Fibroblast of the aortic adventitia (primary cell): ENCODE measurements around the gene DIPK1A. TPM values are rescaled to one million over a fixed set of nuclear protein-coding genes. Genes with fewer than 3 reads are reported as not detected.

Experiments
- DNase-seq: peaks from one replicate; pipeline ENCODE4 v3.0.0-alpha.2; 2010; ENCODE audit warnings: low read depth
- H3K4me3 ChIP-seq: 2 replicates; pipeline ENCODE4 v1.5.1; 2011; ENCODE audit warnings: low read depth, mild to moderate bottlenecking, control low read depth, low read length, moderate library complexity
- CTCF ChIP-seq: IDR thresholded peaks from 2 replicates; pipeline ENCODE4 v1.5.1; 2011; ENCODE audit warnings: mild to moderate bottlenecking, low read length, control low read depth, inconsistent platforms; ENCODE audit not compliant: insufficient read depth
- total RNA-seq: library from RNA; depleted of rRNA; stranded (reverse); fragments of >200 nt; gene quantifications from 2 replicates; pipeline ENCODE4 v1.2.3, GENCODE V29; 2012; ENCODE audit warnings: low replicate concordance

DIPK1A gene
- total RNA-seq, 1 donor: 17.1 TPM

DNA sequence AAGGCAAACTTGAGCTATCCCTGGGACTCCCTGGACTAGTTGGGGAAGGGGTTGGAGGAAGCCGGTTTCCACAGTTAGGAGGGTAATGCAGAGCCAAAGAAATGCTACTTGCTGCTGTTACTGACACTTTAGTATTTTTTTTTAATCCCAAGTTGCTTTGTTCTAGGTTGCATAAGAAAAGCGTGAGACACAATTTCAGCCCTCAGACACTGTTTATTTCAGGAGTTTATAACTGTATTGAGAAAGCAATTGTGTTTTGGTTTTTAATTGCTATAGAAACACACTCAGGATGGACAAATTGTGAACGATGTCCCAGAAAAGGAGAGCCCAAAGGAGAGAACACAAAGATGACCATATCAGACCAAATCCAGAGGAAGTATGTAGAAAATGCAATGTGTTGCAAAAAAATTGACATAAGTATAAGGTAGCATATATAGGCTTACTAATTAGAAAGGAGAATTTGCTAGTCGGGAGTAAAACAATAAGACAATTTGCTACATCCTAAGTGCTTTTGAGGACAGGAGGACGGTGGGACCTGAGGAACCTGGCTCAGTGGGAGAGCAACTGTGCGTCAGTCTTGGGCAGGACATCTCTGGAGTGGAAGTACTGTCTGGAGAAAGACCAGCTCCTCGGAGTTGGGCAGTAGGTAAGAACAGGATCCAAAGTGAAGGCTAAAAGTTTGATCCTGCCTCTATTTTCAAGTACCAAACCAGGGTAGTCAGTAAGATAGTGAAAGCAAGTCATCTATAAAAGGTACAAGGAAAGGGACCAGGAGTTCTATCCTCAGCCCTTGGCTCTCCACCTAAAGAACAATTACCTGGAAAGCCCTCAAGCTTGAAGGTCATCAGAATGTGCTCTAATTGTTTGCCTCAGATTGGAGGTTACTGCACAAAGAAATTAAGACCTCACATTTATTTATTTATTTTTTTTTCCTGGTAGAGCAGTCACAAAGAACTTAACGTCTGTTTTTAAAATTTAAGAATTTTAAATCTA is 39.9 kb downstream of the DIPK1A start:
- no peak overlapping the region for H3K4me3 ChIP-seq
- DNase-seq: no peak
- TF ChIP-seq CTCF: no peak

DNA sequence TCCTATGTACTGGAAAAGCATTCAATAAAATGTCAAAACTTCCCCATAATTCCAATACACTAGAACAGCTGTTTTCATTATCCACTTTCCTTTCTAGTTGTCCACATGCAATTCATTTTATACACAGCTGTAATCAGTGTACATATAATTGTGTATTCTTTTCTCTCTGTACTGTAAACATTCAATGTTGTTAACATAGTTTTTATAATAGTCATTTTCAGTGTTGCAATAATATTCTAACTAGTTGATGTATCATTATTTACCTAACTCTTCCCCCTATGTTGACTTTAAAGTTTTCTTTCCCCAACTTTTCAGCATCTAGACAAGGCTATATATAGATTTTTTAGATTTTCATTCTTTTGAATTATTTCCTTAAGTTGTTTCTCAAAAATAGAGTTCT is 44.4 kb downstream of the DIPK1A start:
- H3K4me3 ChIP-seq: no peak overlapping the region
- DNase-seq: no peak
- TF ChIP-seq CTCF: no peak

GRCh38 chr1:92915547-92915946 is 45.7 kb downstream of the DIPK1A start:
- DNase-seq: no peak
- H3K4me3 ChIP-seq: no peak overlapping the region
- no peak for TF ChIP-seq CTCF

DNA sequence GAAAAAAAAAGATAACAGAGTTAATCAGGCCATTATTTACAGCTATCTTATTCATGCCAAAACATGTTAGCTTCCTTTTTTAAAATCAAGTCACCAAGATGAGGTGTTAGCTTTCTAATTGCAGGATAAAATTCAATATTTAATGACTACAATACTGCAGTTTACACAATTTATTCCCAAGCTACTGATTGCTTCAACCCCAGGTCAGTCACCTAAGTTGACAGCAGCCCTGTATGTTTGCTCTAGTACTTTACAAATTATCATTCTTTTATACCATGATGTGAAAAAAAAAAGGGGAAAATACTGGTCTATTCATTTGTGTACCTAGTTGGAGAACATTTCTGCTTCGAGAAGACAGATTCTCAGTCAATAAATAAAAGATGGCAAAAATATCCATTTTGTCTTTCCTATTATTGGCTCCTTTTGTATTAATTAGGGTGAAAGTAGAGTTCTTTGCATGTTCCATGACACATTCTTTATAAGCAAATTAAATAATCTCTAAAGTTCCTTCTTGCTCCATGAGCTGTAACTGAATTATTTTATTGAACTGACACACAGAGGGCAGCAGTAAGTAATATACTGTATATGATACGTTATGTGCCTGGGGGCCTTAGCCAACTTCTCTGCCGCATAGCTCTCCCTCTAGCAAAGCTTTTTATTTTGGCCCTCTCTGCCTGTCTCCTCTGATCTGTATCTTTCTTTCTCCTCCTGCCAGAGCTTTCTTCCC is 48.0 kb downstream of the DIPK1A start:
- no peak overlapping the region for H3K4me3 ChIP-seq
- no peak for DNase-seq
- TF ChIP-seq CTCF: no peak

DNA sequence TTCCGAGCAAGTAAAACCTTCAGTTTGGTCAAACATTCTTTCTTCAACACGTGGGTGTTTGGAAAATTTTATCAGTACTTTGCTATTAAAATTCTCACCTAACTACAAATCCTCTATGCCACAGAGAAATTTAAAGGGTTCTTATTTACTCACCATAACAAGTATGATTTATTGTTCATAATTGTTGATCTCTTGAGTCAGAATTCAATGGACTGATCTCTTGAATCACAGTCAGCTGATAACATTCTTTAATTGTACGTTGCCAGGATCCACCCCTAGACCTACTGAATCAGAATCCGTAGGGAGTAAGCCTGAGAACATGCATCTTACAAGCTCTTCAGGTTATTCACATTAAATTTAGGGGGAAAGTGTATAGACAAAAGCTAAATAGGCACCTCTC is 51.2 kb downstream of the DIPK1A start:
- TF ChIP-seq CTCF: no peak
- DNase-seq: peak; percentile 37

DNA sequence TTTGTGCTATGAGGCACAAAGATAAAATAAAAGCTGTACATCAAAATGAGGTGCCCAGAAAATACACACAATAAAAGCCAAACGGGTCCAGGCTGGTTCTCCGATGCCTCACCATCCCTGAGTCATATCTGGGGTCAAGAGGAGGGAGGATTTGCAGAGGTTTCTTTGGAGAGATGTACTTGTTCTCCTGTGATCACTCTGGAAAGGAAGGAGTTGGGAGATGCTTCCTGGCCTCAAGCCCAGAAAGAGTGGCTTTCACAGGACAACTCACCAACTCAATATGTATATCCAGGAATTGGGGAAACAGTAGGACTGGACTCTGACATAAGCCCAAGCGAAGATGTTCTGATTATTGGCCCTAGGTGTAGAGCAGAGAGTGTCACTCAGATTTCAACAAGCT is 51.9 kb downstream of the DIPK1A start:
- no peak overlapping the region for H3K4me3 ChIP-seq
- DNase-seq: peak; percentile 64
- no peak for TF ChIP-seq CTCF

More for the DNA sequence above, 51.2 kb downstream of the DIPK1A start:
- H3K4me3 ChIP-seq: no peak overlapping the region
